OCI-LY3 (cell line): Measurements from ENCODE around the gene ALOX5.

Experiments used
- EZH2phosphoT487 ChIP-seq: fragments of 200-600 bp; shearing (Covaris generic); IDR thresholded peaks from 2 replicates; pipeline ENCODE4 v1.6.1; 2018; ENCODE audit warnings: antibody characterized with exemption, mixed run types, low read depth
- TF ChIP-seq, protein P1 (sequence below): fragments of 200-600, 300-600 bp; sonication (generic); IDR thresholded peaks from 2 replicates; pipeline ENCODE4 v1.5.1; 2014; ENCODE audit warnings: antibody characterized with exemption, low read length, low read depth

DNA sequence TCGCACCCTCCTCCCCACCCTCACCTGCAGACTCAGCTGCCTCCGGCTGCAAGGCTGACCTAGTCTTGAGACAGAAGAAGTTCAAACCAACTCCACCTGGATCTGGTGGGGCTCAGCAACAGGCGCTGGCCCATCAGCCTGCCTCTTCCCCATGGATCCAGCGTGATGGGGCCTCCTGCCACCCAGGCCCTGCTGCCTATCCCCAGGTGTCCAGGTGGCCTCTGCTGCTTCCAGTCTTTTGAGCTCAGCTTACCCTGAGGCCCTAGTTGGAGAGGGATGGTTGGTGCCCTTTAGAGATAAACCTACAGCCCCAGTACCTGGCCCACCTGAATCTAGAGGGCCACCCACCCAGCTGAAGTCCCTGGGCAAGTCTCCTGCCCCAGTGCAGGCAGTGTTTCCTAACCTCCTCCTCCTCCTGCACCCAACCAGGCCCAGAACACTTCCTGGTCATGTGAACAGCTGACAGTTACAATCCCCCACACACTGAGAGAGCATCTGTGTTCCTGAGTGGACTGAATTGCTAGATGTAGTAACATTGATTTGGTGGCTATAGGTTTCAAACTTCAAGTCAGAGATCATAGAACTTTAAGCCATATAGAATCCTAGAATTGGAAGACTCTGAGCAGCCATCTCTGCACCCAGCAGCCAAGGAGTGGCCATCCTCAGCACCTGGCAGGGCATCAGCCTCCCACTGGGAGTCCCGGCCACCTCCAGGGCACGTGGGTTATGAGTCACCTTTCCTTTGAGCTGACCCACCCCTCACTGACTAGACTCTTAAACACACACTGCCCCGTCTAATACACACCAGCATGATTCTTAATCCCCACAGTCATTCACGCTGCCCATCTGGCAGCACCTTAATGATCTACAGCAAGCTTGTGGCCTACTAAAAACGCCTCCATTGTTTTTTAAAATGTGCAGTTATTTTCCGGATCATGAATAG is 51.9 kb downstream of the ALOX5 start:
- TF ChIP-seq, protein P1, sequence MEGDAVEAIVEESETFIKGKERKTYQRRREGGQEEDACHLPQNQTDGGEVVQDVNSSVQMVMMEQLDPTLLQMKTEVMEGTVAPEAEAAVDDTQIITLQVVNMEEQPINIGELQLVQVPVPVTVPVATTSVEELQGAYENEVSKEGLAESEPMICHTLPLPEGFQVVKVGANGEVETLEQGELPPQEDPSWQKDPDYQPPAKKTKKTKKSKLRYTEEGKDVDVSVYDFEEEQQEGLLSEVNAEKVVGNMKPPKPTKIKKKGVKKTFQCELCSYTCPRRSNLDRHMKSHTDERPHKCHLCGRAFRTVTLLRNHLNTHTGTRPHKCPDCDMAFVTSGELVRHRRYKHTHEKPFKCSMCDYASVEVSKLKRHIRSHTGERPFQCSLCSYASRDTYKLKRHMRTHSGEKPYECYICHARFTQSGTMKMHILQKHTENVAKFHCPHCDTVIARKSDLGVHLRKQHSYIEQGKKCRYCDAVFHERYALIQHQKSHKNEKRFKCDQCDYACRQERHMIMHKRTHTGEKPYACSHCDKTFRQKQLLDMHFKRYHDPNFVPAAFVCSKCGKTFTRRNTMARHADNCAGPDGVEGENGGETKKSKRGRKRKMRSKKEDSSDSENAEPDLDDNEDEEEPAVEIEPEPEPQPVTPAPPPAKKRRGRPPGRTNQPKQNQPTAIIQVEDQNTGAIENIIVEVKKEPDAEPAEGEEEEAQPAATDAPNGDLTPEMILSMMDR = no peak
- TF ChIP-seq EZH2phosphoT487 = no peak
